A673 (cell line): ENCODE results near the gene CYP4F8.

Source experiments
- CTCF ChIP-seq: fragments of 300-800, 200-600 bp; sonication (generic); conservative IDR thresholded peaks from 2 replicates; pipeline ENCODE4 v1.5.1; 2017; ENCODE audit warnings: low read depth, mild to moderate bottlenecking, antibody characterized with exemption, low read length, moderate library complexity, mixed read lengths
- EZH2 ChIP-seq: fragments of 200-600 bp; sonication (generic); IDR thresholded peaks from 2 replicates; pipeline ENCODE4 v1.6.1; 2017; ENCODE audit warnings: borderline replicate concordance, low read depth, mild to moderate bottlenecking, mixed read lengths, antibody characterized with exemption, low read length; ENCODE audit not compliant: poor library complexity, severe bottlenecking

GRCh38 chr19:15584541-15585115, 30.4 kb upstream of the CYP4F8 start:
- peak; percentile 97 for TF ChIP-seq CTCF
- TF ChIP-seq EZH2: no peak
